ENCODE results near the gene RNF150. TPM values are rescaled to one million over a fixed set of nuclear protein-coding genes. Genes with fewer than 3 reads are reported as not detected.

Gene RNF150
- total RNA-seq, 4 donors from 2014 or later: 13.1 to 24.3 (median 15.7) TPM

- H3K4me3 ChIP-seq: no peak overlapping the region
- no peak for DNase-seq (ENCODE audit: low spot score in 2 of 2)
- H3K9me3 ChIP-seq: no peaks in the 10 kb centered on the region
- WGBS, 2 donors: 20 to 37% methylated on average over 3 of the region's 3 CpGs
- H3K27me3 ChIP-seq: no peaks in the 10 kb centered on the region
- H3K27ac ChIP-seq: no peak overlapping the region
- H3K4me1 ChIP-seq: peaks cover 0 to 12% (median 0%) of the 10 kb centered on the region in 4 donors
- no peaks in the 10 kb centered on the region for H3K36me3 ChIP-seq
- TF ChIP-seq CTCF (IDR thresholded peaks at IDR 0.05) (no peak), EP300 (IDR thresholded peaks at IDR 0.05) (no peak), POLR2A (IDR thresholded peaks at IDR 0.05) (no peak)
Observed at GRCh38 chr4:140943486-140944198, 189.6 kb downstream of the RNF150 start.

GRCh38 chr4:140940589-140940988 lies 192.7 kb downstream of the RNF150 start:
- no peak for DNase-seq (ENCODE audit: low spot score in 2 of 2)
- H3K9me3 ChIP-seq: no peaks in the 10 kb centered on the region
- TF ChIP-seq EP300 (IDR thresholded peaks at IDR 0.05): no peak
- no peak for TF ChIP-seq POLR2A (IDR thresholded peaks at IDR 0.05)
- no peak for TF ChIP-seq CTCF (IDR thresholded peaks at IDR 0.05)
- H3K27me3 ChIP-seq: no peaks in the 10 kb centered on the region
- no peak overlapping the region for H3K4me3 ChIP-seq
- WGBS, 2 donors: 85 to 96% methylated on average over 2 of the region's 2 CpGs
- no peaks in the 10 kb centered on the region for H3K36me3 ChIP-seq
- no peak overlapping the region for H3K27ac ChIP-seq
- peaks cover 0 to 12% (median 0%) of the 10 kb centered on the region in 4 donors for H3K4me1 ChIP-seq

GRCh38 chr4:140937866-140938265 lies 195.4 kb downstream of the RNF150 start:
- H3K27ac ChIP-seq: no peak overlapping the region
- WGBS, 2 donors: 51 to 56% methylated on average over 6 of the region's 6 CpGs
- TF ChIP-seq CTCF (IDR thresholded peaks at IDR 0.05) (no peak), EP300 (IDR thresholded peaks at IDR 0.05) (no peak), POLR2A (IDR thresholded peaks at IDR 0.05) (no peak)

GRCh38 chr4:140935254-140935653 lies 198.0 kb downstream of the RNF150 start:
- WGBS, 2 donors: 14 to 19% methylated on average over 4 of the region's 4 CpGs
- no peak for DNase-seq (ENCODE audit: low spot score in 2 of 2)
- H3K4me3 ChIP-seq: no peak overlapping the region
- no peak for TF ChIP-seq EP300 (IDR thresholded peaks at IDR 0.05)
- TF ChIP-seq CTCF (IDR thresholded peaks at IDR 0.05): no peak
- no peak for TF ChIP-seq POLR2A (IDR thresholded peaks at IDR 0.05)
- no peaks in the 10 kb centered on the region for H3K4me1 ChIP-seq
- H3K36me3 ChIP-seq: no peaks in the 10 kb centered on the region
- H3K9me3 ChIP-seq: no peaks in the 10 kb centered on the region
- H3K27me3 ChIP-seq: no peaks in the 10 kb centered on the region
- no peak overlapping the region for H3K27ac ChIP-seq

More at GRCh38 chr4:140937866-140938265, 195.4 kb downstream of the RNF150 start:
- DNase-seq (ENCODE audit: low spot score in 2 of 2): no peak
- Histone ChIP-seq H3K36me3 (no peaks in the 10 kb centered on the region), H3K9me3 (no peaks in the 10 kb centered on the region), H3K27me3 (no peaks in the 10 kb centered on the region), H3K4me3 (no peak overlapping the region), H3K4me1 (no peaks in the 10 kb centered on the region)

GRCh38 chr4:140932501-140933045 lies 200.7 kb downstream of the RNF150 start:
- Histone ChIP-seq H3K4me1 (no peaks in the 10 kb centered on the region), H3K36me3 (no peaks in the 10 kb centered on the region), H3K27ac (no peak overlapping the region), H3K27me3 (no peaks in the 10 kb centered on the region), H3K9me3 (no peaks in the 10 kb centered on the region), H3K4me3 (no peak overlapping the region)
- no peak for TF ChIP-seq POLR2A (IDR thresholded peaks at IDR 0.05)
- TF ChIP-seq EP300 (IDR thresholded peaks at IDR 0.05): no peak
- no peak for TF ChIP-seq CTCF (IDR thresholded peaks at IDR 0.05)
- WGBS, 2 donors: 93% methylated on average over 2 of the region's 2 CpGs
- DNase-seq (ENCODE audit: low spot score in 2 of 2): no peak

All from tibial nerve (tissue), 4 donors.